ELR (cell line): ENCODE data around the gene MECP2.

Source experiments
- DNase-seq: peaks from one replicate; pipeline ENCODE4 v3.0.0-alpha.2; 2015; ENCODE audit warnings: low read depth

MECP2 gene

GRCh38 chrX:154061801-154062200 lies 35.7 kb downstream of the MECP2 start:
- DNase-seq = no peak

- DNase-seq = no peak
These were observed 37.7 kb downstream of the MECP2 start for GRCh38 chrX:154059729-154060245.

- DNase-seq = no peak
These were observed 38.3 kb downstream of the MECP2 start for GRCh38 chrX:154059231-154059630.

GRCh38 chrX:154058214-154058997 lies 39.1 kb downstream of the MECP2 start:
- DNase-seq = no peak

- DNase-seq = no peak
These were observed 39.7 kb downstream of the MECP2 start for GRCh38 chrX:154057791-154058190.

GRCh38 chrX:154056770-154057241 lies 40.7 kb downstream of the MECP2 start:
- DNase-seq = no peak

- peak; percentile 69 for DNase-seq
These were observed 46.2 kb downstream of the MECP2 start for GRCh38 chrX:154051201-154051810.

- no peak for DNase-seq
These were observed 47.4 kb downstream of the MECP2 start for GRCh38 chrX:154050113-154050495.

GRCh38 chrX:154049209-154050112 lies 48.1 kb downstream of the MECP2 start:
- no peak for DNase-seq

GRCh38 chrX:154048398-154048797 lies 49.1 kb downstream of the MECP2 start:
- DNase-seq = no peak

- DNase-seq = no peak
These were observed 50.4 kb downstream of the MECP2 start for GRCh38 chrX:154046940-154047610.

- no peak for DNase-seq
These were observed 51.3 kb downstream of the MECP2 start for GRCh38 chrX:154046031-154046781.

- no peak for DNase-seq
These were observed 53.4 kb downstream of the MECP2 start for GRCh38 chrX:154044091-154044490.

GRCh38 chrX:154043003-154043763 lies 54.3 kb downstream of the MECP2 start:
- DNase-seq = peak; percentile 67

- no peak for DNase-seq
These were observed 56.7 kb downstream of the MECP2 start for GRCh38 chrX:154040863-154041262.

- peak; percentile 68 for DNase-seq
These were observed 57.2 kb downstream of the MECP2 start for GRCh38 chrX:154040307-154040756.

GRCh38 chrX:154039577-154039976 lies 57.9 kb downstream of the MECP2 start:
- DNase-seq = no peak

- DNase-seq = no peak
These were observed 58.9 kb downstream of the MECP2 start for GRCh38 chrX:154038656-154039055.

- no peak for DNase-seq
These were observed 59.8 kb downstream of the MECP2 start for GRCh38 chrX:154037754-154038153.

- no peak for DNase-seq
These were observed 61.0 kb downstream of the MECP2 start for GRCh38 chrX:154036513-154036912.
